ENCODE data around the gene COMMD3.

The COMMD3 gene

GRCh38 chr10:22319980-22320558 lies 3.9 kb downstream of the COMMD3 start:
- no peak for DNase-seq (ENCODE audit: low read depth)

- no peak for DNase-seq (ENCODE audit: low read depth)
These were observed 4.5 kb downstream of the COMMD3 start, which contains the start of gene BMI1 for GRCh38 chr10:22320591-22321155. Gene BMI1, plus strand, starts transcription at chr10:22321099. Its CDS starts 5,351 bp downstream, at chr10:22326450.

GRCh38 chr10:22321156-22321923 lies 5.2 kb downstream of the COMMD3 start:
- no peak for DNase-seq (ENCODE audit: low read depth)

GRCh38 chr10:22321924-22322640 lies 5.9 kb downstream of the COMMD3 start:
- no peak for DNase-seq (ENCODE audit: low read depth)

- no peak for DNase-seq (ENCODE audit: low read depth)
These were observed 6.5 kb downstream of the COMMD3 start for GRCh38 chr10:22322641-22323160.

DNA sequence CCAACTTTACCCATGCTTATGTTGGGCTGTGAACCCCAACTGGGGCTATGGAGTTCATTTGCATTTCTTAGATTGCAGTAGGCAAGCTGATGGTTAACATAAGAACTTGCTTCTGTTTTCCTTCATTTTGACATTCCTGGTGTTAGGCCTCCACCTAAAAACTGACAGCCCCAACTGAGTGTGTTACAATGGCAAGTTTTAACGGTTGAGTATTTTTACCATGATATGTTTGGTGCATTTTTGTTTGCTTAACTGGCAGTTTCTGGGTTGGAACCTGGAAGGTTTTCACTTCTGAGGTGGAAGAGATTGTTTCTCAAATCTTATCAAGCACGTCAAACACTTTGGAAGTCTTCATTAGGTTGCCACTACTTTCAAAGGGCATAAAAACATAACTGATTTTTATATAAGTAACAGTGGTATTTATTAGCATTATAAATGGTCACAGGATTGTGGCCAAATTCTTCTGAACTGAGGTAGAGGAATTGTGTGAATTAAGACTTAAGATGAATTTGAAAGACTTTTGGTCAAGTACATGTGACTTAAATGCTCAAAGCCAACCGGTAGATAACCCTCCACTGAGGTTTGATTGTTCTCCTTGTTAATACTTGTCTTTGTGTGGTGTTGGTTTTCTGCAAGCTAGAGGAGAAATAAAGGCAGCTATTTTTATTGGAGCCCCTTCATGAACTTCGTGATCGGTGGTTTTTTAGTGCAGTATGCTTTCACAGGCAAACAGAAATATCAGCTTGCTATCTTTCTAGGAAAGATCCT lies 7.5 kb downstream of the COMMD3 start:
- no peak for DNase-seq (ENCODE audit: low read depth)

DNA sequence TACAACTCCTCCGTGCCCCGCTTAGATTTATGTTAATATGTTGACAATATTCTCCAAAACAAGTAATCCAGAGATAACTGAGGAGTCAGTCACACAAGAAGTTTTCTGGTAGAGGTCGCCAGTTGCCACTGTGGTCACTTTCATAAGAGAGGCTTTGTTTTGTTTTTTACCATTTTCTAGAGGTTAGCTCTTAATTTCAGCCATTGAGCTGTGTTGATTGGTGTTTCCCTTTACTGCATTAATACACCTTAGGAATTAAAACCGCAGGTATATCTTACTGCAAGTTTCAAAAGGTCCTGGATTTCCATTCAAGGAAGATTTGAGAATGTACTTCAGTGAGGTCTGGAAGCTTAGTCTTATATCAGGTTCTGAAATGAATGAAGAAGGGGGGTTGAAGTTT lies 8.2 kb downstream of the COMMD3 start:
- DNase-seq (ENCODE audit: low read depth) = no peak

- DNase-seq (ENCODE audit: low read depth) = no peak
These were observed 8.7 kb downstream of the COMMD3 start for GRCh38 chr10:22324893-22325271.

DNA sequence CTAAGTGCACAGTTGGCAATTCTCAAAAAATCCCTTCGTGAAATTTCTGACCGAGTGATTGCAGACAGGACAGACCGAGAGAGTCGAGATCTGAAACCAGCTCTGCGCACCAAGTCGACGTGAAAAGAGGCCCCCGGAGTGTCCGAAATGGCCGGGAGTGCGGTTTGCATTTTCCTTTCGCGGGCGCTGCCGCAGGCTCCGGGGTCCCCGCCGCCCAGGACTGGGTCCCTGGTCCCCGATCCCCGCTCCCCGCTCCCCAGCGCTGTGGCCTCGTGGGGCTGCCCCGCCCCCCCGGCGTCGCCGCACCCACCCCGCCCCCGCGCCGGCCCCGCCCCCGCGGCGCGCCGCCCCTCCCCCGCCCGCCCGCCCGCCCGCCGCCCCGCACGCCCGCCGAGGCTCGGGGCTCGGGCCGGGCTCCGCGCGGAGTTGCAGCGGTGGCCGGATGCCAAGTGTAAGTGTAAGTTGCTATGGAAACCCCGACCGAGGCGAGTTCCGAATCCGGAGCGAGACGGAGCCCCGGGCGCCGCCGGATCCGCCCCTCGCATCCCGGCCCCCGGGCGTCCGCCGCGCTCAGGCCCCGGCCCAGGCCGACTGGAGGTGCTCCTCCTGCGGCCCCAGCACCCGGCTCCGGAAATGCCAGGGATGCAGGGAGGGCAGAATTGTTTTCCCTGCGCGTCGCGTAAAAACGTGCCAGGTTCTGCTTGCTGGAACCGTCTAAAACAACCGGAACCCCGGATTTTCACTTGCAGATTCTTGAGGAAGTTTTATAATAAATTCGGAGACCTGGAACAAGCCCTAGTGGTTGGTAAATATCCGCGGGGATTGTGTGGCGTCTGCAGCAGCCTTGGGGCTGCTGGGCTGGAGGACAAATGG lies 9.3 kb downstream of the COMMD3 start:
- DNase-seq (ENCODE audit: low read depth) = no peak

DNA sequence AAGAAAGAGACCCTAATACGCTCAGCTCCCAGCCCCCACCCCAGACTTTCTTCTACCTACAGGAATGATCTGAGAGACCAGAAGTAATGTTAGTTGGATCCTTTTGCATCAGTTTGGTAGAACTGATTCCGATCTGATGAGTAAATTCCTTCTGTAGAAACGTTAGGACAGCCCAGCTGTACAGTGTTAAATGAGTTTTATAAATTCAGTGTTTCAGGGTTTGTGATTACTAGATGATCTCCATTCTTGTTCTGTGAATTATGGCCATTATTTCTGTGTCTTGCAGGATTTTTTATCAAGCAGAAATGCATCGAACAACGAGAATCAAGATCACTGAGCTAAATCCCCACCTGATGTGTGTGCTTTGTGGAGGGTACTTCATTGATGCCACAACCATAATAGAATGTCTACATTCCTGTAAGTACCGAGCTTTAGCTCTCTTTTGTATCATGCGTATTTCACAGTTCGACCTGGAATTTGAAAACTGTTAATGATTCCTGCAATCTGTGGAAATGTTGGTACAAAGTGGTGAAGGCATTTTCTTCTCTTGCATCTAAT lies 10.0 kb downstream of the COMMD3 start:
- no peak for DNase-seq (ENCODE audit: low read depth)

DNA sequence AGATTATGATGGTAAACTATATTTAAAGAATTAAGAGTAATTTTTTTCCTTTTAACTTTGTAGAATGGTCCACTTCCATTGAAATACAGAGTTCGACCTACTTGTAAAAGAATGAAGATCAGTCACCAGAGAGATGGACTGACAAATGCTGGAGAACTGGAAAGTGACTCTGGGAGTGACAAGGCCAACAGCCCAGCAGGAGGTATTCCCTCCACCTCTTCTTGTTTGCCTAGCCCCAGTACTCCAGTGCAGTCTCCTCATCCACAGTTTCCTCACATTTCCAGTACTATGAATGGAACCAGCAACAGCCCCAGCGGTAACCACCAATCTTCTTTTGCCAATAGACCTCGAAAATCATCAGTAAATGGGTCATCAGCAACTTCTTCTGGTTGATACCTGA lies 13.0 kb downstream of the COMMD3 start:
- no peak for DNase-seq (ENCODE audit: low read depth)

DNA sequence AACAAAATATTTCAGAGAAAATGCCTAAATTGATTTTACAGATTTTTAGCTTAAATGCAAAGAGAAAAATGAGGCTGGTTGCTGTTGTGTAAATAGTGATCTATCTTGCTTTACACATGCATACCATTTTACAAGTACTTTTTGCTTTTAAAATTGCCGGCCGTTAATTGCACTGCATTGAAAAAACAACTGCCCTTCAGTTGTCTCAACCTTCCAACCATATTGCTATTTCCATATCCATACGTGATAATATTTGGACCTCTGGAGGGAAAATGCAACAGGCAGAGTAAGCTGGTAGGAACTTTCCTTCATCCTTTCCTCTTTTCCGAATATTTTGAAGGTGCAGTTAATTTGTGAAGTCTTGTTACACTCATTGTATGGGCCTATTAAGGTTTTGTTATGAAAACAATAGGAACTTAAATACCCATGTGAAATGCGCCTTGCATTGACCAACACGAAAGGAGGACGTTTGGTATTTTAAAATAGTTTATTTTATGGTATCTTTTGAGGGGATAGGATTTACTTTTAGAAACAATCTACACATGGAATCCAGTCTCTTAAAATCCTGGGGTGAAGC lies 16.0 kb downstream of the COMMD3 start:
- no peak for DNase-seq (ENCODE audit: low read depth)

- DNase-seq (ENCODE audit: low read depth) = no peak
These were observed 17.2 kb downstream of the COMMD3 start for GRCh38 chr10:22333167-22333974.

DNA sequence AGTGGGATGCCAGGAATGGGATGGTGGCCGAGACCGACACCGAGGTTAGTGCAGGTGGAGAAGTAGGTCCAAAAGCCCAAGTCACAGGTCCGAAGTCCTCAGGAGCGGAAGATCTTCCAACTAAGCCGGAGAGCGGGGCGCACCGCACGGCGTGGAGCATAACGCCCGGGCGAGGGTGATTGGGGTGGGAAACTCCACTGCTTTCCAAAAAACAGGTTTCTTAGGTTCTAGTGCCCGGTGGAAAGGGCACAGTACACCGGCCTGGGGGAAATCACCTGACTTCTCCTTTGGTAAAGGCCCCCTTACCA lies 17.7 kb downstream of the COMMD3 start:
- no peak for DNase-seq (ENCODE audit: low read depth)

DNA sequence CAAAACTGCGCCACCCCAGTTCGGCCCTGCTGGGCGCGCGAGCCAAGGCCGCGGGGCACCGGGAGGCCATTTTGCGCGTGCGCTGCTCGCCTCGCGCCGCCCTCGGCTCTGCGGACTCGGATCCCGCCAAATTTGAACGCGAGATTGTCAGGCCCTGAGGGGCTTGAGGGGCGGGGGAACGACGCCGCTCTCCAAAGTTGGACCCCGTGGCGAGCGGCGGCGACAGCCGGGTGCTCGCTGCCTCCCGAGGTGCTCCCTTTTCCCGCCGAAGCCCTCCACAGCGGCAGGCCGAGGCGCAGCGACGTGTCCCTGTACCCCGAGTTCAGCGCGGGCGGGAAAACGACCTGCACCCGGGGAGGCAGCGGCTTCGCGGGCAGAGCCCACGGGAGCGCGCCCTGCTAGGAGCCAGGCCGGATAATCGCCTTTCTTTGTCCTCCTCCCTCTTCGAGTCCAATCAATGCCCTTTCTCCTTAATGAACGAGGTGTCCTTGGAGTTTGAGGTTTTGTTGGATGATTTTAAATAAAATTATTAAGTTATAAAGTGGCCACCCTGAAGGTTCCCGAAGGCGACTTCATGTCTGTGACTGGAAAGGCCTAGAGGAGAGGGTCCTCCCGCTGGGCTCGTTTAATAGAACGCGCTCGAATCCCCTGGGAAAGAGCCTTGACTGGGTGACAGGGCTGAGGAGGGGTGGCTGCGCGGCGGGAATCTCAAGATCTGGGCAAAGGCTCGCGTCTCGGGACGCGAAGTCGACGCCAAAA lies 18.4 kb downstream of the COMMD3 start:
- DNase-seq (ENCODE audit: low read depth) = no peak

DNA sequence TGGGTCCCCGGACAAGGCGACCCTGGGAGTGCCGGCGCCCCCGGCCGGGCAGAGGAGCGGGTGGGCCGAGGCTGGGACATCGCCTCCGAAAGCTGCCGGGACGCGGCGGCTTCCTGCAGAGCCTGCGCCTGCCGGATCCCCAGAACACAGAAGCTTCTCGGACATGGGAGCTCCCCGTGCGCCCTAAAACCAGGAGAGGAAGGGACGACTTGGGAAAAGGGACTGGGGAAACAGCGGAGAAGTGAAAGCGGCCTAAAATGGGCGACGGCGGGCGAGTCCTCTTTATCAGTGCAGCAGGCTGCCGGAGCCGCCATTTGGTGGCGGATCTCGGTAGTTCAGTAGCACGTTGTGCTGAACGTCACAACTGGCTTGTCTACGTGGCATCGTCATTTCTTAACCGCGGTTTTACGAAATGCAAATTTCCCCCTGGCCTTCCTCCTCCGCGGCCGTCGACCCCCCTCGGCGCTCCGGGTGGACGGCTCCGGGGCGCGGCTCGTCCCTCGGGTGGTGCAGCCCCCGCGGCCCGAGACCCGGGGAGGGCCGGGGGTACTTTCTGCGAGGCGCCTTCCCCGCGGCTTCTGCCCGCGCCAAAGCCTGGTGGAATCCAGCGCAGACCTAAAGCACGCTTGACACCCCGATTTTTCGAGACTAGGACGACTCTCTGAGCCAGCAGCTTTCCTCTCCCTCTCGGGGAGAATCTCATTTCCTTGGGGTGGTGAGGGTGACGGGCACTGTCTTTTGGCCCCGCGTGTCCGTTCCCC lies 19.2 kb downstream of the COMMD3 start:
- DNase-seq (ENCODE audit: low read depth) = no peak

GRCh38 chr10:22338185-22338900 lies 22.2 kb downstream of the COMMD3 start:
- DNase-seq (ENCODE audit: low read depth) = no peak
